ENCODE results near the gene BUD31. TPM values are rescaled to one million over a fixed set of nuclear protein-coding genes. Genes with fewer than 3 reads are reported as not detected.
A peak's percentile ranks its signal among the peaks of the same experiment; 100 is the strongest.

The BUD31 gene
- total and polyA plus RNA-seq, 10 of the 15 experiments (the other 5 are each of a cell fraction or from before 2014, with no cell fraction given) = 74.2 to 317 (median 130) TPM

DNA sequence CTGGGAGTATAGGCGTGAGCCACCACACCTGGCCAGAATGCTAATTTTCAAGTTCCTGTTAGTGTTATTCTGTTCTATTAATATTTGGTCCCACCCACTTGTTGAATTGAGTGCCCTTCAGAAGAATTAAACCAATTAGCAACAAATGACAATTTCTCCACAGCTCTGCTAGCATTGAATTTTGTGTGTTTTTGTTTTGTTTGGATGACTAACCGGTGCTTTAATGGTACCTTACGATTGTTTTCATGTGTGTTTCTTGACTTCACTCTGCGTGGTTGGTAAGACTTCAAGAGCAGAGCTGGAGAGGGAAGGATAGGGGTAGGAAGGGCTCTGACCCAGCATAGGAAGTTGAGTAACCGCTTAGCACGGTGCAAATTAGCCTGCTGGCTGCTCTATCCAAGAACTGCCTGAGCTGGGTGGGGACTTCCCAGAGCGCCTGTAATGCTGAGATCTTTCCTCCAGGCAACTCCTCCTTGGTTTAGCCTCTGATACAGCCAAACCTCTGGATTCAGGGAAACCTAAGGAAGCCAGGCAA lies 29.7 kb upstream of the BUD31 start (continued):
- TF ChIP-seq SIX5 (IDR thresholded peaks at IDR 0.05; ENCODE audit: low read depth, low read length, severe bottlenecking) = no peak
- TF ChIP-seq, protein P1, sequence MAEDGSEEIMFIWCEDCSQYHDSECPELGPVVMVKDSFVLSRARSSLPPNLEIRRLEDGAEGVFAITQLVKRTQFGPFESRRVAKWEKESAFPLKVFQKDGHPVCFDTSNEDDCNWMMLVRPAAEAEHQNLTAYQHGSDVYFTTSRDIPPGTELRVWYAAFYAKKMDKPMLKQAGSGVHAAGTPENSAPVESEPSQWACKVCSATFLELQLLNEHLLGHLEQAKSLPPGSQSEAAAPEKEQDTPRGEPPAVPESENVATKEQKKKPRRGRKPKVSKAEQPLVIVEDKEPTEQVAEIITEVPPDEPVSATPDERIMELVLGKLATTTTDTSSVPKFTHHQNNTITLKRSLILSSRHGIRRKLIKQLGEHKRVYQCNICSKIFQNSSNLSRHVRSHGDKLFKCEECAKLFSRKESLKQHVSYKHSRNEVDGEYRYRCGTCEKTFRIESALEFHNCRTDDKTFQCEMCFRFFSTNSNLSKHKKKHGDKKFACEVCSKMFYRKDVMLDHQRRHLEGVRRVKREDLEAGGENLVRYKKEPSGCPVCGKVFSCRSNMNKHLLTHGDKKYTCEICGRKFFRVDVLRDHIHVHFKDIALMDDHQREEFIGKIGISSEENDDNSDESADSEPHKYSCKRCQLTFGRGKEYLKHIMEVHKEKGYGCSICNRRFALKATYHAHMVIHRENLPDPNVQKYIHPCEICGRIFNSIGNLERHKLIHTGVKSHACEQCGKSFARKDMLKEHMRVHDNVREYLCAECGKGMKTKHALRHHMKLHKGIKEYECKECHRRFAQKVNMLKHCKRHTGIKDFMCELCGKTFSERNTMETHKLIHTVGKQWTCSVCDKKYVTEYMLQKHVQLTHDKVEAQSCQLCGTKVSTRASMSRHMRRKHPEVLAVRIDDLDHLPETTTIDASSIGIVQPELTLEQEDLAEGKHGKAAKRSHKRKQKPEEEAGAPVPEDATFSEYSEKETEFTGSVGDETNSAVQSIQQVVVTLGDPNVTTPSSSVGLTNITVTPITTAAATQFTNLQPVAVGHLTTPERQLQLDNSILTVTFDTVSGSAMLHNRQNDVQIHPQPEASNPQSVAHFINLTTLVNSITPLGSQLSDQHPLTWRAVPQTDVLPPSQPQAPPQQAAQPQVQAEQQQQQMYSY (CRISPR knock-in tag; IDR thresholded peaks at IDR 0.05) = no peak
- no peak for TF ChIP-seq ZNF384 (IDR thresholded peaks at IDR 0.05; ENCODE audit: borderline replicate concordance, low read depth, low read length)
- no peak for TF ChIP-seq HDAC6 (IDR thresholded peaks at IDR 0.05; ENCODE audit: unreplicated experiment)
- no peak for TF ChIP-seq BACH1 (IDR thresholded peaks at IDR 0.05; ENCODE audit: borderline replicate concordance)
- TF ChIP-seq ZSCAN29 (IDR thresholded peaks at IDR 0.05) = no peak
- no peak for TF ChIP-seq FOXK2 (IDR thresholded peaks at IDR 0.05)
- TF ChIP-seq E2F4 (IDR thresholded peaks at IDR 0.05; ENCODE audit: low read depth, low read length) = no peak
- TF ChIP-seq PML (IDR thresholded peaks at IDR 0.05; ENCODE audit: low read length) = no peak
- TF ChIP-seq ZZZ3 (IDR thresholded peaks at IDR 0.05; ENCODE audit: control insufficient read depth, insufficient read length, low read depth) = no peak
- TF ChIP-seq CBX5 (IDR thresholded peaks at IDR 0.05; ENCODE audit: low read depth) = no peak
- TF ChIP-seq, protein P2, sequence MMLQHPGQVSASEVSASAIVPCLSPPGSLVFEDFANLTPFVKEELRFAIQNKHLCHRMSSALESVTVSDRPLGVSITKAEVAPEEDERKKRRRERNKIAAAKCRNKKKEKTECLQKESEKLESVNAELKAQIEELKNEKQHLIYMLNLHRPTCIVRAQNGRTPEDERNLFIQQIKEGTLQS (IDR thresholded peaks at IDR 0.05; ENCODE audit: borderline replicate concordance, extremely low read depth, low read depth, low read length) = no peak
- no peak for TF ChIP-seq SUZ12 (IDR thresholded peaks at IDR 0.05; ENCODE audit: unreplicated experiment)
- no peak for TF ChIP-seq SREBF1 (IDR thresholded peaks at IDR 0.05; ENCODE audit: low read length)
- TF ChIP-seq ZNF217 (IDR thresholded peaks at IDR 0.05) = peak; percentile 51; the same call in 1 of the 2 replicates
- TF ChIP-seq HDGF (IDR thresholded peaks at IDR 0.05) = no peak
- TF ChIP-seq EED (IDR thresholded peaks at IDR 0.05; ENCODE audit: low read depth) = peak; percentile 69
- TF ChIP-seq PKNOX1 (IDR thresholded peaks at IDR 0.05) = peak; percentile 70
- no peak for TF ChIP-seq NFXL1 (IDR thresholded peaks at IDR 0.05; ENCODE audit: borderline replicate concordance)
- TF ChIP-seq RELB (IDR thresholded peaks at IDR 0.05; ENCODE audit: low read depth) = peak; percentile 64
- no peak for TF ChIP-seq EP300 (IDR thresholded peaks at IDR 0.05; ENCODE audit: borderline replicate concordance in 1 of 2, control insufficient read depth in 1 of 2, low read depth in 2 of 2, low read length in 2 of 2)
- no peak for TF ChIP-seq NFYB (IDR thresholded peaks at IDR 0.05; ENCODE audit: insufficient read depth, low read depth, low read length)
- no peak for TF ChIP-seq LARP7 (IDR thresholded peaks at IDR 0.05)
- TF ChIP-seq SMARCA5 (IDR thresholded peaks at IDR 0.05) = peak; percentile 85; the same call in 1 of the 2 replicates
- TF ChIP-seq MYB (IDR thresholded peaks at IDR 0.05; ENCODE audit: borderline replicate concordance, low read depth, low read length) = no peak
